AG10803 (cell line): ENCODE data around the gene BTBD9.
A peak's percentile ranks its signal among the peaks of the same experiment; 100 is the strongest.

ENCODE experiments used
- DNase-seq: peaks from one replicate; pipeline ENCODE4 v3.0.0; 2010; ENCODE audit warnings: low read depth
- H3K4me3 ChIP-seq: 2 replicates; pipeline ENCODE4 v1.5.1; 2011; ENCODE audit warnings: mild to moderate bottlenecking, low read length, control low read depth
- CTCF ChIP-seq: conservative IDR thresholded peaks from 2 replicates; pipeline ENCODE4 v1.5.1; 2011; ENCODE audit warnings: mild to moderate bottlenecking, low read length, control low read depth, inconsistent platforms

BTBD9 gene

GRCh38 chr6:38671885-38672467 lies 32.2 kb upstream of the BTBD9 start:
- TF ChIP-seq CTCF: peak; percentile 88
- peak; percentile 66 for DNase-seq
- no peak overlapping the region for H3K4me3 ChIP-seq

GRCh38 chr6:38658418-38659167 lies 18.9 kb upstream of the BTBD9 start:
- H3K4me3 ChIP-seq: no peak overlapping the region
- DNase-seq: peak; percentile 5
- TF ChIP-seq CTCF: no peak

- no peak overlapping the region for H3K4me3 ChIP-seq
- TF ChIP-seq CTCF: no peak
- DNase-seq: no peak
These were observed 17.2 kb upstream of the BTBD9 start for GRCh38 chr6:38656896-38657295.

GRCh38 chr6:38654263-38654662 lies 14.5 kb upstream of the BTBD9 start:
- TF ChIP-seq CTCF: no peak
- H3K4me3 ChIP-seq: no peak overlapping the region
- no peak for DNase-seq

GRCh38 chr6:38651121-38651784 lies 11.5 kb upstream of the BTBD9 start:
- TF ChIP-seq CTCF: no peak
- H3K4me3 ChIP-seq: no peak overlapping the region
- no peak for DNase-seq

GRCh38 chr6:38650207-38650752 lies 10.6 kb upstream of the BTBD9 start:
- no peak for DNase-seq
- no peak overlapping the region for H3K4me3 ChIP-seq
- TF ChIP-seq CTCF: no peak
